ENCODE data around the gene RPS6KA1.
"Not testable (repeated sequence)": the region's sequence is repeated elsewhere in the genome, so short reads cannot be mapped to it uniquely, and the experiment has no call there.

Gene RPS6KA1

GRCh38 chr1:26602378-26602959 lies 72.9 kb downstream of the RPS6KA1 start:
- DNase-seq (ENCODE audit: low spot score) = no peak

- DNase-seq (ENCODE audit: low spot score) = no peak
These were observed 74.3 kb downstream of the RPS6KA1 start for GRCh38 chr1:26603856-26604255.

- no peak for DNase-seq (ENCODE audit: low spot score)
These were observed 77.6 kb downstream of the RPS6KA1 start for GRCh38 chr1:26607186-26607585.

- no peak for DNase-seq (ENCODE audit: low spot score)
These were observed 79.3 kb downstream of the RPS6KA1 start for GRCh38 chr1:26608895-26609294.

GRCh38 chr1:26610781-26611180 lies 81.2 kb downstream of the RPS6KA1 start:
- no peak for DNase-seq (ENCODE audit: low spot score)

GRCh38 chr1:26612627-26613026 lies 83.1 kb downstream of the RPS6KA1 start:
- DNase-seq (ENCODE audit: low spot score) = not testable (repeated sequence)

GRCh38 chr1:26614655-26615411 lies 85.3 kb downstream of the RPS6KA1 start:
- DNase-seq (ENCODE audit: low spot score) = no peak

GRCh38 chr1:26616881-26617280 lies 87.3 kb downstream of the RPS6KA1 start:
- DNase-seq (ENCODE audit: low spot score) = no peak

GRCh38 chr1:26618561-26618960 lies 89.0 kb downstream of the RPS6KA1 start:
- DNase-seq (ENCODE audit: low spot score) = no peak
